OCI-LY7 (cell line): ENCODE data around the gene SNRPA1.

Source experiments
- EZH2phosphoT487 ChIP-seq: fragments of 200-600 bp; sonication (generic); IDR thresholded peaks from 2 replicates; pipeline ENCODE4 v1.6.1; 2018; ENCODE audit warnings: low read depth, borderline replicate concordance, mild to moderate bottlenecking, mixed run types, antibody characterized with exemption, low read length, moderate library complexity, mixed read lengths
- TF ChIP-seq, protein P1 (sequence below): fragments of 200-600 bp; sonication (generic); conservative IDR thresholded peaks from 2 replicates; pipeline ENCODE4 v1.5.1; 2014; ENCODE audit warnings: mild to moderate bottlenecking, antibody characterized with exemption, low read length, moderate library complexity, mixed read lengths

DNA sequence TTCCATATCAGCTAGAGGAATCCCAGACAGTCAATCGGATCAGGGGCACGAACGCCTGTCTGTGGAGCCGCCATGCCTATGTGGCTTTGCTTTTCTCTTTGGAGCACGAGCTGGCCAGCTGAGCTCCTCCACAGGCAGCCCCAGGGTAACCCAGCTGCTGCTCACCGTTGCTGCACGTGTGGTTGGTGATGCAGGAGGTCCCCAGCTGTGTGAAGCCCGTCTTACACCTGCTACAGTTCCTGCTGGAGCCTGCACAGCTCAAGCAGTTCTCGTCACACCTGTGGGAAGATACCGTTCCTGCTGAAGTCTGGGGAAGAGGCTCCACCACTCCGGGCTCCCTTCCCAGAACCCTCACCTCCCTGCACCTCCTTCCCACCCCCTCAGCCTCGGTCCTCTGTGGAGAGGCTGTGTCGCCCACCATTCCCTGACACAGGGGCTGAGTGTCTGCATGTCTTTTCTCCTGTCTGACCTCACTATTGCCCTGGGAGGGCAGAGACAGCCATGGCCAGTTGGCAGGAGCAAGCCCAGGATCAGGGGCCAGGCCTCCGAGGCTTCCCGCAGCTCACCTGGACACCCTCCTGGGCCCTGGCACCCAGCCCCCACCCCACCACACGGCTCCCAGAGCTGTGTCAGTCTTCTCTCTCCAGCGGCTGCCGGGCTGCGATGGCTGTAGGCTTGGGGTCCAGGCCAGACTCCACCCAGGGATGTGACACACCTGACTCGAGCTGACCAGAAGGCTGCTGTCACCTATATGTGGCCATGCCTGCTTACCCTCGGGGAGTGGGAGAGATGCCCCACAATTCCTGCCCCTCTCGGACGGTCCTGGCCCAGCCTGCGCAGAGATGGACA, 12.2 kb upstream of the SNRPA1 start:
- TF ChIP-seq, protein P1, sequence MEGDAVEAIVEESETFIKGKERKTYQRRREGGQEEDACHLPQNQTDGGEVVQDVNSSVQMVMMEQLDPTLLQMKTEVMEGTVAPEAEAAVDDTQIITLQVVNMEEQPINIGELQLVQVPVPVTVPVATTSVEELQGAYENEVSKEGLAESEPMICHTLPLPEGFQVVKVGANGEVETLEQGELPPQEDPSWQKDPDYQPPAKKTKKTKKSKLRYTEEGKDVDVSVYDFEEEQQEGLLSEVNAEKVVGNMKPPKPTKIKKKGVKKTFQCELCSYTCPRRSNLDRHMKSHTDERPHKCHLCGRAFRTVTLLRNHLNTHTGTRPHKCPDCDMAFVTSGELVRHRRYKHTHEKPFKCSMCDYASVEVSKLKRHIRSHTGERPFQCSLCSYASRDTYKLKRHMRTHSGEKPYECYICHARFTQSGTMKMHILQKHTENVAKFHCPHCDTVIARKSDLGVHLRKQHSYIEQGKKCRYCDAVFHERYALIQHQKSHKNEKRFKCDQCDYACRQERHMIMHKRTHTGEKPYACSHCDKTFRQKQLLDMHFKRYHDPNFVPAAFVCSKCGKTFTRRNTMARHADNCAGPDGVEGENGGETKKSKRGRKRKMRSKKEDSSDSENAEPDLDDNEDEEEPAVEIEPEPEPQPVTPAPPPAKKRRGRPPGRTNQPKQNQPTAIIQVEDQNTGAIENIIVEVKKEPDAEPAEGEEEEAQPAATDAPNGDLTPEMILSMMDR, result no peak
- TF ChIP-seq EZH2phosphoT487, result no peak
